ENCODE measurements around the gene SPATA45.

Gene SPATA45

DNA sequence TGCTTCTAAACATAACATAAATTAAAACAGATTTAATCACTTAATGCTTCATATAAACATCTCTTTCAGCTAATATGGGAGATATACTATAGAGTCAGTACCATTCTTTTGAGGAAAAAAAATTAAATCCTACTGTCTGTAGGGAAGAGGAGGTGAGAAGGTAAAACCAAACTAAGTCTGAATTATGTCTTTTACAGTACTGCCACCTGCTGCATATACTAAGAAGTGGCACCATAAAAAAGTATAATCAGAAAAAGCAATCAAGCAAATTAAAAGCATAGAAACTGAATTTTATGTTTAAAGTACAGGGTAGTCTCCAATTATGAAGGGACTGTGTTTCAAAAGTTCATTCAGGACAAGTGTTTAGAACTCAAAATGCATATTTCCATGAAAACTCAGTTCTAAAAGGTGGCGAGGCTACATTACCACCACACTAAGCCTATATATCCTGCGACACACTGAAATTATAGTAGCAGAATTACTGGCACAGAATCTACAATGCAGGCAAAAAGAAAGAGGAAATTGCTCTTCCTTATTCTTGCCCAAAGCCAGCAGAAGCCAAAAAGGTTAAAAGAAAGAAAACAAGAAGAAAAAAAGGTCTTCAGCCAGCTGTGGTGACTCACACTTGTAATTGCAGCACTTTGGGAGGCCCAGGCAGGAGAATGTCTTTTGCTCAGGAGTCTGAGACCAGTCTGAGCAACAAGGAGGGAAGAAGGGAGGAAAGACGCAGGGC, 64.9 kb downstream of the SPATA45 start:
- in situ Hi-C loops (cut with HindIII; ENCODE audit: low sequenced_read_pairs), result loop anchor here (5.0 kb wide), 2 partner anchors 50 to 85 kb away; partner anchors contain the start of gene BATF3

DNA sequence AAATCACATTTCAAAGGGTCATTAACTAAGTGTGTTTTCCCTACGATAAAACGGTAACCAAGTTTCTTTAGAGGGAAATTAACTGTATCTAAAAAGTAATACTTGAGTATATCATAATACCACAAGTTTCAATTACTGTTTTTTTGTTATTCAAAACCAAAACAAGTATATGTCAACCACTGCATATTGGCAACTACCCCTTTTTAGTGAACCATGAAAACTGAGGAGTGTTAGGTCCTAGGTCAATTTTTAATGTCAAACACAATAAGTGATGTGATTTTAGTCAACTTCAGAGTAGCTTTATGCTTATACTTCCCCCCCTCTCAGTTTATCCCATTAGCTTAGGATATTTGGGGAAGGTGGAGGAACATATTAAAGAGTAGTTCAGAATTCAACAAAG, 66.2 kb downstream of the SPATA45 start:
- in situ Hi-C loops (cut with HindIII; ENCODE audit: low sequenced_read_pairs), result loop anchor here (5.0 kb wide), 2 partner anchors 51 to 84 kb away; partner anchors contain the start of gene BATF3

DNA sequence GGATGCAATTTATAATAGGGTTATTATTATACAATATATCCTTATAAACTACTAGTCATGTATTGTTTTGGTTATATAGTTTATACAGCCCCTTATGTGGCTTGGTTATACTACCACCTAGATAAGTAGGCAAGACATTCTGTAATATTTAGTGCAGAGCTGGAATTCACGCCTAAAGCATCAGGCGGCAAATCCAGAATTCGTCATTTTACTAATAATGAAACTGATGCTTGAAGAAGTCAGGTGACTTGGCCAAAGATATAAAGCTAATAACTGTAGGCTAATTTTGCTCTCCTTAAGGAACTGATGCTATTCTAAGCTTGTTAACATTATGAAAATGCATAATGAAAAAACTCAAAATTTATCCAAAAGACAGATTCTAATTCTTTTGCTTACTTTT, 66.7 kb downstream of the SPATA45 start:
- in situ Hi-C loops (cut with HindIII; ENCODE audit: low sequenced_read_pairs), result loop anchor here (5.0 kb wide), 2 partner anchors 52 to 83 kb away; partner anchors contain the start of gene BATF3
